Measurements from ENCODE around the gene MUS81. TPM values are rescaled to one million over a fixed set of nuclear protein-coding genes. Genes with fewer than 3 reads are reported as not detected.
"Not testable (repeated sequence)": the region's sequence is repeated elsewhere in the genome, so short reads cannot be mapped to it uniquely, and the experiment has no call there.

The MUS81 gene, protein sequence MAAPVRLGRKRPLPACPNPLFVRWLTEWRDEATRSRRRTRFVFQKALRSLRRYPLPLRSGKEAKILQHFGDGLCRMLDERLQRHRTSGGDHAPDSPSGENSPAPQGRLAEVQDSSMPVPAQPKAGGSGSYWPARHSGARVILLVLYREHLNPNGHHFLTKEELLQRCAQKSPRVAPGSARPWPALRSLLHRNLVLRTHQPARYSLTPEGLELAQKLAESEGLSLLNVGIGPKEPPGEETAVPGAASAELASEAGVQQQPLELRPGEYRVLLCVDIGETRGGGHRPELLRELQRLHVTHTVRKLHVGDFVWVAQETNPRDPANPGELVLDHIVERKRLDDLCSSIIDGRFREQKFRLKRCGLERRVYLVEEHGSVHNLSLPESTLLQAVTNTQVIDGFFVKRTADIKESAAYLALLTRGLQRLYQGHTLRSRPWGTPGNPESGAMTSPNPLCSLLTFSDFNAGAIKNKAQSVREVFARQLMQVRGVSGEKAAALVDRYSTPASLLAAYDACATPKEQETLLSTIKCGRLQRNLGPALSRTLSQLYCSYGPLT
- 73.8 TPM for polyA plus RNA-seq (2013, experiment 1 of 2; ENCODE audit: insufficient read length)
- polyA plus RNA-seq (2013, experiment 2 of 2; ENCODE audit: insufficient read length): 71.0 TPM

DNA sequence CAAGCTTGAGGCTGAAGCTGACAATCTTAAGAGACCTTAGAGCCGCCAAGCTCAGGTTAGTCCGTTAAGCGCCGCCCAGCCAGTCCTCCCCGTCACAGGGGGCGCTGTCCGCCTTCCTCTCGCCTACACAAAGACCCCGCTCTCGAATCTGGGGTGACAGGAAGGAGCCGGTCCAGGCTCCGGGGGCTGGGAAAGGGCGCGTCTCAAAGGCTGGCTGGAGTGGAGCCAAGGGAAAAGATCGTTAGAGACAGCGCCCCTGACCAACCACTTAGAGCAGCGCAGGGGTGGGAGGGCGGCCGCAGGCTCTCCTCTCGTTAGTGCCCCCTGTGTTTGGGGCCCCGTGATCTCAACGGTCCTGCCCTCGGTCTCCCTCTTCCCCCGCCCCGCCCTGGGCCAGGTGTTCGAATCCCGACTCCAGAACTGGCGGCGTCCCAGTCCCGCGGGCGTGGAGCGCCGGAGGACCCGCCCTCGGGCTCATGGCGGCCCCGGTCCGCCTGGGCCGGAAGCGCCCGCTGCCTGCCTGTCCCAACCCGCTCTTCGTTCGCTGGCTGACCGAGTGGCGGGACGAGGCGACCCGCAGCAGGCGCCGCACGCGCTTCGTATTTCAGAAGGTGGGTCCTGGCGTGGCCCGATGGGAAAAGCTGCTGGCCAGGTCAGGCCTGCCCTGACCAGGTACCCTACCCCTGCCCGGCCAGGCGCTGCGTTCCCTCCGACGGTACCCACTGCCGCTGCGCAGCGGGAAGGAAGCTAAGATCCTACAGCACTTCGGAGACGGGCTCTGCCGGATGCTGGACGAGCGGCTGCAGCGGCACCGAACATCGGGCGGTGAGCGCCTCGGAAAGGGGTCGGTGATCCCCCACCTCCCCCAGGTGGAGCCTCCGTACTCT lies at the start of gene MUS81:
TSS of gene MUS81 (plus strand) at position 156 of the 887 bp plus-strand sequence. CDS start at position 477, 321 bp downstream.
- peak; percentile 99 for DNase-seq

DNA sequence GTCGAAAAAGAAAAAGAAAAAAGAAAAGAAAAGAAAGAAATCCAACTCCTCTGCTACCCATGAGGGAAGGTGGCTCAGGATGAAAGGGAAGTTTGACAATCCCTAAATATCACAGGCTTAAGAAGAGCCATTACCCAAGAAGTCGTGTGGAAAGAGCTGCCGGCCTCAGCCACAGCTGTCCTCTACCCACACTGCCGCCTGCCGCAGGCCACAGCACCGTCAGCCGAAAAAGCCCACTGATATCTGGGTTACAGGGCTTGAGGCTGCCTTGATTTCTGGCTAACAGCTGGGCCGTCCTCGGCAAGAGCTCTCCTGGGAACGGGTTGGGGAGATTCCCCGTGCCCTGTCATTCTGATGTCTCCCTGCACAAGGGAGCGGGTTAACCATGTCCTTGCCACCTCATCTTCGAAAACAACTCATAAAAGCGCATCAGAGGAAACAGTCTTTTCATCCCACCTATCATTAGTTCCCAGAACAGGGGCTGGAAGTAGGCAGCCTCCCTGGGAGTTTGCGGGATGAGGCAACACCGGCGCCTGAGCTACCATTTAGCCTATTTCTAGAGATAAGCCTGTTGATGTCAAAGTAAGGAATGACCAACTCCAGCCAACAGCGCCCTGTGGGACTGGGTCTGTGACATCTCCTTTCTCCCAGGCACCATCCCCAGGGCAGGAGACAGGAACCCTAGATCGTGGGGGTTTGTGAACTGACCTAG lies 48.3 kb upstream of the MUS81 start:
- no peak for DNase-seq

GRCh38 chr11:65814131-65814985 lies 45.9 kb upstream of the MUS81 start:
- no peak for DNase-seq

- no peak for DNase-seq
These were observed 45.2 kb upstream of the MUS81 start for GRCh38 chr11:65814986-65815565.

- DNase-seq: no peak
These were observed 43.5 kb upstream of the MUS81 start for GRCh38 chr11:65816696-65817095.

GRCh38 chr11:65817312-65817834 lies 42.9 kb upstream of the MUS81 start:
- peak; percentile 37 for DNase-seq

GRCh38 chr11:65817835-65818680 lies 42.2 kb upstream of the MUS81 start:
- DNase-seq: peak; percentile 83

DNA sequence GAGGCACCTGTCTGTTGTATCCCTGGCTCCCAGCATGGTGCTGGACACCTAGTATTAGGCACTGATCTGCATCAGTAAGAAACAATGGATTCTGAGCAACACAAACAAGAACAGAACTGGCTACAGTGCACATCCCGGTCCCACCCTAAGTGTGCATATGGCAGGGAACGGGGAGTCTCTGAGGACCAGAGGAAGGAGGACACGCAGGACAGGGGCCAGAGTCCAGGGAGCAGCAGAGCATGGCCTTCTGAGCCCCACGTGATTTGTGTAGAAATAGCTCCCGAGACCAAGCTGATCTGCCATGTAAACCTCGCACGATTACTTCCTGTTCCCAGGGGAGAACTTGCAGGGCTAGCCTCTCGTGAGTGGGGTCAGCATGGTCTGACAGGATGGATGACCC lies 39.1 kb upstream of the MUS81 start:
- DNase-seq: no peak

- DNase-seq: no peak
These were observed 37.3 kb upstream of the MUS81 start for GRCh38 chr11:65822776-65823528.

- no peak for DNase-seq
These were observed 33.1 kb upstream of the MUS81 start for GRCh38 chr11:65826984-65827735.

- no peak for DNase-seq
These were observed 30.8 kb upstream of the MUS81 start for GRCh38 chr11:65829459-65829858.

DNA sequence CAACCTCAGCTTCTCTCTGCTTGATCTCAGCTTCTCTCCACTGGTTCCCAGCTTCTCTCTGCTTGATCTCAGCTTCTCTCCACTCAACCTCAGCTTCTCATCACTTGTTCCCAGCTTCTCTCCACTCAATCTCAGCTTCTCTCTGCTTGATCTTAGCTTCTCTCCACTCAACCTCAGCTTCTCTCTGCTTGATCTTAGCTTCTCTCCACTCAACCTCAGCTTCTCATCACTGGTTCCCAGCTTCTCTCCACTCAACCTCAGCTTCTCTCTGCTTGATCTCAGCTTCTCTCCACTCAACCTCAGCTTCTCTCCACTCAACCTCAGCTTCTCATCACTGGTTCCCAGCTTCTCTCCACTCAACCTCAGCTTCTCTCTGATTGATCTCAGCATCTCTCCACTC lies 28.0 kb upstream of the MUS81 start:
- not testable (repeated sequence) for DNase-seq

- peak; percentile 93 for DNase-seq
These were observed 26.8 kb upstream of the MUS81 start, which contains the start of gene SNX32 for GRCh38 chr11:65833297-65834030. Gene SNX32, plus strand, starts transcription at chr11:65833963. Its CDS starts 103 bp downstream, at chr11:65834066.

DNA sequence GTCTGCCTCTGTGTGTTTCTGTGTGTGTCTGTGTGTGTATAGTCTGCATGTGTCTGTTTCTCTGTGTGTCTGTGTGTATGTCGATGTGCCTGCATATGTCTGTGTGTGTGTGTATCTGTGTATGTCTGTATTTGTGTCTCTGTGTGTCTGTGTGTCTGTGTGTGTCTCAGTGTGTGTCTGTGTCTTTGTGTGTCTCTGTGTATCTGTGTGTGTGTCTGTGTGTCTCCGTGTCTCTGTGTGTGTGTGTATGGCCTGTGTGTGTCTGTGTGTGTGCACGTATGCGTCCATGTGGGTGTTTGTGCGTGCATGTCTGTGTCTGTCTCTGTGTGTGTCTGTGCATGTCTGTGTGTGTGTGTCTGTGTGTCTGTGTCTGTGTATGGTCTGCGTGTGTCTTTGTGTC lies 26.0 kb upstream of the MUS81 start:
- DNase-seq: no peak

GRCh38 chr11:65842144-65842543 lies 18.1 kb upstream of the MUS81 start:
- DNase-seq: no peak

- DNase-seq: no peak
These were observed 16.4 kb upstream of the MUS81 start for GRCh38 chr11:65843811-65844210.

- no peak for DNase-seq
These were observed 15.9 kb upstream of the MUS81 start for GRCh38 chr11:65844231-65844872.
